Tibial nerve (tissue), 3 donors: Measurements from ENCODE around the gene PDE6G.

Source experiments
- CTCF ChIP-seq, 5 experiments: fragments of 200-600 bp in 3 of 5; fragments of 450-650 bp in 2 of 5; sonication (generic) in 3 of 5; IDR thresholded peaks; one replicate each; pipeline ENCODE4 v1.5.1; 2016 to 2019; ENCODE audit warnings: antibody characterized with exemption in 5 of 5, mild to moderate bottlenecking in 3 of 5, moderate library complexity in 2 of 5
- POLR2A ChIP-seq, 2 donors: fragments of 450-650 bp; IDR thresholded peaks; one replicate each; pipeline ENCODE4 v1.6.1; 2017; ENCODE audit warnings: antibody characterized with exemption in 2 of 2, mild to moderate bottlenecking in 2 of 2, moderate library complexity in 2 of 2

- TF ChIP-seq CTCF (IDR thresholded peaks at IDR 0.05) (no peak), POLR2A (IDR thresholded peaks at IDR 0.05) (no peak)
Measured at GRCh38 chr17:81664051-81664470, 7.7 kb upstream of the PDE6G start.
